ENCODE measurements around the gene TBC1D5.

The TBC1D5 gene

DNA sequence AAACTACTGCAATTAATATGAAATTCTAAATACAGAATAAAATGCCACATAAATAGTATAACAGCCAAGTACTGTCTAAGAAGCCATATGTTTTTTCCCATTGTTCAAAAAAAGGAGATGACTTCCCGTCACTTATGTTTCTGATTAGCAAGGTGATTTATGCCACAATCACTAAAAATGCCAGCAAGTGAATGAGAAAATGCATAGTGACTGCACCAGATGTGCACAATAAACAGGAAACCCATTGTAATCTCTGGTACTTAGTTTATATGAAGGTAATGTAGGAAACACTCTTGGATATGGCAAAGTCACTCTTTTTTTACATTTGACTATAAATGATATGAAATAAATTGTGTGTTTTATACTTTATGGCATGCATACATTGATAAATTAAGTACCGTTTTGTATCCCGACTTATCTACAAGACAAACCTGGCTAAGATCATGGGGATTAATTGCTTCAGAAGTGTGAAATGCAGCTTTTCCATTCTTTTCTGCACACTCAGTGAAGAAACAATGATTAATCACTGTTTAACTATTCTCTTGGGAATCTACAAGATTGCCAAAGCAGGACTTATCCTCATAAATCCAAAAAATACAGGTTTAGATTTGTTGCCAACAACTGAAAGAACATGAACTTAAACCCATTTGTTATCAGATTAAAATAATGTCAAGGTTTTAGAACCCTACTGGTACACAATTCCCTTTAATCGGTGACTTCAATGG is 164.5 kb downstream of the TBC1D5 start:
- in situ Hi-C loops (cut with MboI; ENCODE audit: low pct_unique_long_range_greater_than_20kb, low sequenced_read_pairs, unreplicated experiment) = no loop called here
- DNase-seq (ENCODE audit: low spot score) = no peak
- TF ChIP-seq, protein P1, sequence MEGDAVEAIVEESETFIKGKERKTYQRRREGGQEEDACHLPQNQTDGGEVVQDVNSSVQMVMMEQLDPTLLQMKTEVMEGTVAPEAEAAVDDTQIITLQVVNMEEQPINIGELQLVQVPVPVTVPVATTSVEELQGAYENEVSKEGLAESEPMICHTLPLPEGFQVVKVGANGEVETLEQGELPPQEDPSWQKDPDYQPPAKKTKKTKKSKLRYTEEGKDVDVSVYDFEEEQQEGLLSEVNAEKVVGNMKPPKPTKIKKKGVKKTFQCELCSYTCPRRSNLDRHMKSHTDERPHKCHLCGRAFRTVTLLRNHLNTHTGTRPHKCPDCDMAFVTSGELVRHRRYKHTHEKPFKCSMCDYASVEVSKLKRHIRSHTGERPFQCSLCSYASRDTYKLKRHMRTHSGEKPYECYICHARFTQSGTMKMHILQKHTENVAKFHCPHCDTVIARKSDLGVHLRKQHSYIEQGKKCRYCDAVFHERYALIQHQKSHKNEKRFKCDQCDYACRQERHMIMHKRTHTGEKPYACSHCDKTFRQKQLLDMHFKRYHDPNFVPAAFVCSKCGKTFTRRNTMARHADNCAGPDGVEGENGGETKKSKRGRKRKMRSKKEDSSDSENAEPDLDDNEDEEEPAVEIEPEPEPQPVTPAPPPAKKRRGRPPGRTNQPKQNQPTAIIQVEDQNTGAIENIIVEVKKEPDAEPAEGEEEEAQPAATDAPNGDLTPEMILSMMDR (IDR thresholded peaks at IDR 0.05; ENCODE audit: extremely low read depth, insufficient read depth, missing control alignments) = no peak

DNA sequence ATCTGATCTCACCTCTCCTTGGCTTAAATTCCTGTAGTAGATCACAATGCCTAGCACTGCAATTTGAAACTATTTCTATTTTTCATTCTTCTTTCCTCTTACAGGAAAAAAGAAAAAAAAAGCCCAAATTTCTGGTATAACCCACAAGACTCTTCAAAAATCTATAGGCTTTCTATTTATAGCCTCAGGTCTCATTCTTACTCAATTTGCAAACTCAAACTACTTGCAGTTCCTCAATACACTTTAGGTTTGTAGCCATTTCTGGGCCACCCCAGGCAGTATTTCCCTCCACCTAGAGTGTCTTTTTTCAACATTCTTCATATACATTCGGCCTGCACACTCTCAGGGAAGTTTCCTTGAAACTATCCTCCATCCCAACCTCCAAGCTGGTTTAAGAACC is 169.0 kb downstream of the TBC1D5 start:
- peak; percentile 28 for DNase-seq (ENCODE audit: low spot score)
- TF ChIP-seq, protein P1 (IDR thresholded peaks at IDR 0.05; ENCODE audit: extremely low read depth, insufficient read depth, missing control alignments) = no peak
- in situ Hi-C loops (cut with MboI; ENCODE audit: low pct_unique_long_range_greater_than_20kb, low sequenced_read_pairs, unreplicated experiment) = no loop called here

DNA sequence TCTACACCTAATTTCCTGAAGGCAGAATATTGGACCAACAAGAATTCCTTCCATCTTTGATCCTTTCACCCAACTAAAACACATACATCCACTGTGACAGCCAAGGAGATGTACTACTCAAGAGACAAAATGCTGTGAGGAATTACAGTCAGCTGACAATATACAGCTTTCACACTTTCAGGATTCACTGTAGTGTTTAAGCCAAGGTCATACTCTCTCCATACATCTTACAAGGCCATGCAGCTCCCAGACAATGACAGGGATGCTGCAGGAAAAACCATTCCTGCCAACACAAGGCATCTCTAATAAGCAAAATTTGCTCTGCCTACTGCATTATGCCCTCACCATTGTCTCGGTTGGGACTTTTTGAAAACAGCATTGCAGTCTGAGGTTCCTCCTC is 170.7 kb downstream of the TBC1D5 start:
- in situ Hi-C loops (cut with MboI; ENCODE audit: low pct_unique_long_range_greater_than_20kb, low sequenced_read_pairs, unreplicated experiment) = no loop called here
- DNase-seq (ENCODE audit: low spot score) = no peak
- TF ChIP-seq, protein P1 (IDR thresholded peaks at IDR 0.05; ENCODE audit: extremely low read depth, insufficient read depth, missing control alignments) = no peak

DNA sequence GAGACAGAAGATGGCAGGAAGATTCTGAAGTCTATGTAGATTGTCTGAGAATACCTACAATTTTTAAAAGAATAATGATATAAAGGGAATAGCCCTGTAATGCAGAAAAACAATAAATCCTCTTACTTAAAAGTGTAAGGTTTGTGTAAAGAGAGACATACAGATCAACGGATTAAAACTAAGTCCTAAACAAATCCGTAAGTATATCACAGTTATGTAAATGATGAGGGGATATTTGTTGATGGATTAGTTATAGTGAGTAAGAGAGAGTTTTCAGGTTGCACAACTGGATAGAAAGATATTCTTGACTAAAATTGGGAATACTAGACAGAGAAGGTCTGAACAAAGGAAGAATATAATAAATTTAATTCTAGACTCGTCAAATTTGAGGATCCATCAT is 179.6 kb downstream of the TBC1D5 start:
- TF ChIP-seq, protein P1 (IDR thresholded peaks at IDR 0.05; ENCODE audit: extremely low read depth, insufficient read depth, missing control alignments) = no peak
- in situ Hi-C loops (cut with MboI; ENCODE audit: low pct_unique_long_range_greater_than_20kb, low sequenced_read_pairs, unreplicated experiment) = no loop called here
- no peak for DNase-seq (ENCODE audit: low spot score)

DNA sequence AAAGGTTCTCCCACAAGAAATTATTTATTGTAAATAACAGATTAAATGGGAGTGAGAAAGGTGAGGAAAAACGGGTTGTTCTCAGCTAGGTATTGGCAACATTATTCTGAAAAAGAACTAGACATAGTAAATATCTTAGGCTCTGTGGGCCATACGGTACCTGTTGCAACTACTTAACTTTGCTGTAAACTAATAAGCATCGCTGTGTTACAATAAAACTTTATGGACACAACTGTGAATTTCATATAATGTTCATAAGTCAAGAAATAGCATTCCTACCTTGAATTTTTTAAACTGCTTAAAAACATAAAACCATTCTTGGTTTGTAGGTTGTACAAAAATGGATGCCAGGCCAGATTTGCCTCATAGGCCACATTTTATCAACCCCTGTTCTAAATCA is 183.9 kb downstream of the TBC1D5 start:
- TF ChIP-seq, protein P1 (IDR thresholded peaks at IDR 0.05; ENCODE audit: extremely low read depth, insufficient read depth, missing control alignments) = no peak
- no peak for DNase-seq (ENCODE audit: low spot score)
- in situ Hi-C loops (cut with MboI; ENCODE audit: low pct_unique_long_range_greater_than_20kb, low sequenced_read_pairs, unreplicated experiment) = no loop called here

DNA sequence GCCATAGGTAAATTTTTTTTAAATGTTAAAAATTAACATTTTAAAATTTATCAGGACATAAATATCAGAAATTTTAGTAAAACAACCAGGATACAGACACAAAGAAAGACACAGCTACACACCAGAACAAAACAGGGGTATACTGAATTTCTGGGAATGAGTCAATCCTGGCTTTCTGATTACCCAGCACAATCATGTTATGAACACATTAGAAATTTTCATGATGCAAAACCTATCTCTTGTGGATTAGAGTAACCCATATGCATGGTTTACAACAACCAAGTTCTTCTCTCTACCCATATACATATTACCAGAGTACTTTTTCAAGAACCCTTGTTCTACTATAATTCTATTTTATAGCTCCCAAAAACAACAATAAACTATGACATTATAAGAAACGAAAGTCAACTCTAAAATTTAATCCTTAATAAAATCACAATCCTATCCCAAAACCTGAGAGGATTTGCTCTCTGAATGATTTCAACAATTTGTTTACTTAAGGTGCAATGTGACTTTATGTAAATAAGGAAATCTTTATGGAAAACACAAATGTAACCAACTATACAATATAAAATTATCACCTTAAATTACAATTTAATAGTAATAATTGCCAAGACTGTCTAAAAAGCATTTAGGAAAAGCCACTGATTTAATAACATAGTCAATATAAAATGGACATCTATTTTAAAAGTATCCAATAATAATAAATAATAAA is 184.5 kb downstream of the TBC1D5 start:
- in situ Hi-C loops (cut with MboI; ENCODE audit: low pct_unique_long_range_greater_than_20kb, low sequenced_read_pairs, unreplicated experiment) = no loop called here
- DNase-seq (ENCODE audit: low spot score) = no peak
- TF ChIP-seq, protein P1 (IDR thresholded peaks at IDR 0.05; ENCODE audit: extremely low read depth, insufficient read depth, missing control alignments) = no peak

Data from GM13977 (cell line).